NCI-H146 (cell line): ENCODE results near the gene COX6A2.
A peak's percentile ranks its signal among the peaks of the same experiment; 100 is the strongest.

Experiments used
- DNase-seq: peaks from one replicate; lab custom pipeline; 2025; lab: John Stamatoyannopoulos, UW

The COX6A2 gene

GRCh38 chr16:31428279-31428597 lies at the start of gene COX6A2:
COX6A2 (minus strand) TSS chr16:31428360; CDS start chr16:31428325, 35 bp downstream.
- no peak for DNase-seq

- DNase-seq, result no peak
Observed at GRCh38 chr16:31477220-31478216, 49.4 kb upstream of the COX6A2 start.

GRCh38 chr16:31476303-31477219 lies 48.4 kb upstream of the COX6A2 start:
- DNase-seq, result no peak

GRCh38 chr16:31475946-31476302 lies 47.8 kb upstream of the COX6A2 start:
- DNase-seq, result no peak

DNA sequence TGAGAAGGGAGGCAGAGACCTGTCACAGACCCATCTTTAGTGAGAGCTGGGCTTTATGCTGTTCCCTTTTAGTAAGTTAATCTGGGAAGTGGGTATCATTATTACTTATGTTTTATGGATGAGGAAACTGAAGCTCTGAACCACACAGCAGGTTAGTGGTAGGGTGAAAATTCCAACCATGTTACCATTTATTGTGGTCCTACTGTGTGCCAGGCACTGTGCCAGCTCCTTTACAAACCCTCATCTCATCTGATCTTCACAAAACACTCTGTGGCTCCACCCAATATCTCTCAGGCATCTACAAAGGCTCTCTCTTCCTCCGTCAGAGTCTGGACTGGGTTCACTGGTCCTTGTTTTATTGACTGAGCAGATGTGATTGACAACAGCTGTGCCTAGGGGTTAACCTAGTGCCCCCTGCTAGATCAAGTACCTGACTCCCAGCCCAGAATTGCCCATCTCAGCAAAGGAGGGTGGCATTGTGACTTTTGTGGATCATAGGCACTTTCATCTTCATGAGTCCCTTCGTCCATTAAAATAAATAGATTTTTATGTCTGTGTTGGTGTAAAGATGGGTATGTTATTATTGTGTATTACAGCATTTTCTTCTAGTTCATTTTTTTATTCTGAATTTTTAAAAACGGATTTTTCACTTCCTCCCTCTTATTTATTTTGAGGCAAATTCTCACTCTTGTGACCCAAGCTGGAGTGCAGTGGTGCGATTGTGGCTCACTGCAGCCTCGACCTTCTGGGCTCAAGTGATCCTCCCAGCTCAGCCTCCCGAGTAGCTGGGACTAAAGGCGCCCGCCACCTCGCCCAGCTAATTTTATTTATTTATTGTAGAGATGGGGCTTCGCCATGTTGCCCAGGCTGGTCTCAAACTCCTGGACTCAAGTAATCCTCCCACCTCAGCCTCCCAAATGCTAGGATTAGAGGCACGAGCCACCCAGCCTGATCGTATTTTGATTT lies 46.9 kb upstream of the COX6A2 start:
- no peak for DNase-seq

DNA sequence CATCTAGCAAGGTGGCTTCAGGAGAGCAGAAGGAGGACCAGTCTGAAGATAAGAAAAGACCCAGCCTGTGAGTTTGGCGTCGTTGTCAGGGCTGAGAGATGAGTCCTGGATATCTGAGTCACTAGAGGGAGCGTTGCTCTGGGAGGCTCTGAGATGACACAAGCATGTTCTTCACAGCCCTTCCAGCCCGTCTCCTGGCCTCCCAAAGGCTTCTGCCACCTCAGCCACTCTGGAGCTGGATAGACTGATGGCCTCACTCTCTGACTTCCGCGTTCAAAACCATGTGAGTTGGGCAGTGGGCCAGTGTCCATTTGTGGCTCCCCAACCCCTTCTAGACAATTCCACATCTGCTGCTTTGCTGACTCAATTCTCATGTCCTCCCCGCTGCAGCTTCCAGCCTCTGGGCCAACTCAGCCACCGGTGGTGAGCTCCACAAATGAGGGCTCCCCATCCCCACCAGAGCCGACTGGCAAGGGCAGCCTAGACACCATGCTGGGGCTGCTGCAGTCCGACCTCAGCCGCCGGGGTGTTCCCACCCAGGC lies 46.1 kb upstream of the COX6A2 start:
- DNase-seq, result no peak

GRCh38 chr16:31473264-31473984 lies 45.3 kb upstream of the COX6A2 start:
- no peak for DNase-seq

GRCh38 chr16:31472709-31473203 lies 44.6 kb upstream of the COX6A2 start:
- DNase-seq, result peak; percentile 89

- DNase-seq, result peak; percentile 65
Observed at GRCh38 chr16:31471875-31472708, 43.9 kb upstream of the COX6A2 start, which contains the start of gene TGFB1I1. TGFB1I1 (plus strand) TSS chr16:31472152; CDS start chr16:31472189, 37 bp downstream.

- no peak for DNase-seq
Observed at GRCh38 chr16:31471241-31471874, 43.2 kb upstream of the COX6A2 start.

DNA sequence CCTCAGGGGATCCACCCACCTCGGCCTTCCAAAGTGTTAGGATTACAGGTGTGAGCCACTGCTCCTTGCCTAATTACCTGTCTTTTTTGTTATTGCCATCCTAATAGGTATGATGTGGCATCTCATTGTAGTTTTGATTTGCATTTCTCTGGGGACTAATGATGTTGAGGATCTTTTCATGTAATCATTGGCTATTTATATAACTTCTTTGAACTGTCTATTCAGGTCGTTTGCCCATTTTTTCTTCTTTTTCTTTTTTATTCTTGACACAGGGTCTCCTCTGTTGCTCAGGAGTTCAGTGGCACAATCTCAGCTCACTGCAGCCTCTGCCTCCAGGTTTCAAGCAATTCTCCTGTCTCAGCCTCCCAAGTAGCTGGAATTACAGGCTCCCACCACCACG lies 42.5 kb upstream of the COX6A2 start:
- DNase-seq, result no peak

- no peak for DNase-seq
Observed at GRCh38 chr16:31467858-31468257, 39.7 kb upstream of the COX6A2 start.

DNA sequence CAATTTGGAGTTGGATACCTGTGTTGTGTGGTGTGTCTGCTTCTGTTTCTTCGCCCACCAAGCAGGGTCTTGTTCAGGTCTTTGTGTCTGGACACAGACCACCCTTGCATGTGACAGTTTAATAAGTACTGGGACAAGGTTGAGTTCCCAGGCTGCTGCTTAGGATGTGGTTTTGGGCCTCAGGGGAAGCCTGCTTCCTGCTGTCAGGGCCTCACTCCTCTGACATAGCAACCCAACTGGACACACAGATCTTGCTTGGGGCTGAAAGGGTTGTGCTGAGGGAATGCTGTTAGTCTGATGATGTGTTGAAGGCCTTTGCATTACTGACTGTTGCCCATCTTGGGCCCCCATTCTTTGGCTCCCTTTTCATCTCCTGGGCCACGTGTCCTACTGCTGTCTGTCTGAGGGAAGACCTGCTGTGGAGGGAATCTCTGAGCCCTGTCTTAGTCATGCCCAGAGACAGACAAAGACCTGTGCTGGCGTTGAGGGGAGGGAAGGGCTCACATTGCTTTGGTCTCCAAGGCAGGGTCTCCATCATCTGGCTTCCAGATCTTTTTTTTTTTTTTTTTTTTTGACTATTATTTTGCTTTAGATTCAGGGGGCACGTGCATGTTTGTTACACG lies 39.1 kb upstream of the COX6A2 start:
- DNase-seq, result no peak

GRCh38 chr16:31466381-31466841 lies 38.3 kb upstream of the COX6A2 start:
- no peak for DNase-seq

- no peak for DNase-seq
Observed at GRCh38 chr16:31465788-31466370, 37.7 kb upstream of the COX6A2 start.

GRCh38 chr16:31464781-31465260 lies 36.7 kb upstream of the COX6A2 start:
- DNase-seq, result no peak

DNA sequence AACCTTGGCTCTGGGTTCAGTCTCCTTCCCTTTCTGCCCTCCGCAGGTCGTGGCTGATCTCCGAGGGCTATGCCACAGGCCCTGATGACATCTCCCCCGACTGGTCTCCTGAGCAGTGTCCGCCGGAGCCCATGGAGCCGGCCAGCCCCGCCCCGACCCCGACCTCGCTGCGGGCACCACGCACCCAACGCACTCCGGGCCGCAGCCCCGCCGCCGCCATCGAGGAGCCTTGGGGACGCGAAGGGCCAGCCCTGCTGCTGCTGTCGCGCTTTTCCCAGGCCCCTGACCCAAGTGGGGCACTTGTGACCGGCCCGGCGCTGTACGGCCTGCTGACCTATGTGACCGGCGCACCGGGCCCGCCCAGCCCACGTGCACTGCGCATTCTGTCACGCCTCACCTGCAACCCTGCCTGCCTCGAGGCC lies 36.2 kb upstream of the COX6A2 start:
- no peak for DNase-seq
